HG03095 (cell line): ENCODE data around the gene OR2J2.
"Not testable (repeated sequence)": the region's sequence is repeated elsewhere in the genome, so short reads cannot be mapped to it uniquely, and the experiment has no call there.

Experiments used
- ATAC-seq: cut with Tn5 transposase; IDR thresholded peaks from one replicate; pipeline ENCODE4 v1.9.1; 2021; ENCODE audit warnings: moderate library complexity; ENCODE audit not compliant: unreplicated experiment

The OR2J2 gene

GRCh38 chr6:29170607-29171006, at the start of gene OR2J2:
TSS of gene OR2J2 (plus strand) at chr6:29170907. CDS start at chr6:29173636, 2,729 bp downstream.
- ATAC-seq = not testable (repeated sequence)

DNA sequence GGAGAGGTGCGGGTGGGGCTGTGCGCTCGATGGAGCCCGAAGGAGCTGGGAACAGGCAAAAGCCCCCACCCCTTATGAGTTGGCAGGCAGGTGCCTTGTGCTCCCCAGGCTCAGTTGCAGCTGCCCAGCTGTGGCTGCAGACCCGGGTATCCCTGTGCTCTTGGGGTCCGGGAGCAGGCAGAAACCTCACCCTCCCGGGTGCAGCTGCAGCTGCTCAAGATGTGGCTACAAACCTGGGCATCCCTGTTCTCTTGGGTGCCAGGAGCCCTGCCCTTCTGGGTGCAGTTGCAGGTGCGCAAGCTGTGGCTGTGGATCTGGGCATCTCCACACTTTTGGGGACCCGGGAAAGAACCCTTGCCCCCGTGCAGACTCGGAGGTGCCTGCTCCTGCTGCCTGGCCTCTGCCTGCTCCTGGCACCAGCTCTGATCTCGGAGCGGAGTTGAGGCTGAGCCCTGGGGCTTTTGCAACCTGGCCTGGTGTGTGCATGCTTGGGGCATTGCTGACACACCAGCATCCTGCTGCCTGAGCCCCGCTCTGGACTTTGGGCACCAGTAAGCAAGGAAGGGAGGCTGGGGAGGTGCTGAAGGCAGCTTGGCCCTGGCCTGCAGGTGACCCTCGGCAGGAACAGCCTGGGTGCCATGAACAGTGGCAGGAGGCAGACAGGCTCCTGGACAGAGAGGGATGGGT, 41.2 kb upstream of the OR2J2 start:
- ATAC-seq = no peak

DNA sequence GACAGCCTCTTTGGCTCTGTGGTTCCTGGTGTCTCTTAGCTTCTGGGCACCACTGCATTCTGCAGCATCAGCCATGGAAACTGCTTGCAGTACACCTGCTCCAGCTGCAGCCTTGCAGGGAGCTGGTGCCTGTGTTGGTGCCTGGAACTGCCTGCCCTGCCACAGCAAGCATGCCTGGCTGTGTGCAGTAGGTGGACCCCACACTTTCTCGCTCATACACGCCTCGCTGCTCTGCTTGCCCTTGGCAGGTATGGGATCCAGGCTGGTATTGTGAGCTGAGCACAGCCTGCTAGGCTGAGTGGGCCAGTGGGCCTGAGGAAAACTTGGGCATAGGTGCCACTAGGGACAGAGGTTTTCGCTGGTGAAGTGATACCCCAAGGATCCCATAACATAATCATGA, 40.1 kb upstream of the OR2J2 start:
- ATAC-seq = no peak

DNA sequence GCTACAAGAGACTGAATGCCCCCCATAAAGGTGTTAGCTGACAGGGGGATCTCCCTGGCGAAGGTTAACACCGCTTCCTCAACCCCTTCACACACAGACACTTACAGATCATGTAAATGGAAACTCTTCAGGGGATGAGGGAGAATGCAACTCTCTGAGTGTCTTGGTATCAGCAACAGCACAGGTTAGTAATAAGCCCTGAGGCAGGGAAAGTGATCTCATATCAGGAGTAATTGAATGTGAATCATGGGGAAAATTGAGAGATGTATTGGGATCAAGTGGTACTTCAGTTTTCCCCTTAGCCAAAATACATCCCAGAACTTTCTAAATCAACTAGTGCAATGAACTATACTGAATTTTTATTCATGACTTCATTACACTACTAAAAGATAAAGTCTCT, 39.0 kb upstream of the OR2J2 start:
- ATAC-seq = no peak

- ATAC-seq = no peak
Measured at GRCh38 chr6:29137724-29138123, 33.0 kb upstream of the OR2J2 start.

DNA sequence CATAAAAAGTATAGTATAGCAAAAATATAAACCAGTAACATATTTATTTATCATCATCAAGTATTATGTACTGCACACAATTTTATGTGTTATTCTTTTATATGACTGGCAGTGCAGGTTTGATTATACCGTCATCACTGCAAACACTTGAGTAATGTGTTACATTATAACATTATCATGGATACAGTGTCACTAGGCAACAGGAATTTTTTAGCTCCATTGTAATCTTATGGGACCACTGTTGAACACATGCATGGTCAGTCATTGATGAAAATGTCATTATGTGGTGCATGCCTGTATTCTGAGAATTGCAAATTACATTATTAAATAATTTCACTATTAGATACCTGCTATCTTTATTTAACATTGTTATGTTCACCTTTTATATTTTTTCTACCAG, 29.1 kb upstream of the OR2J2 start:
- no peak for ATAC-seq

DNA sequence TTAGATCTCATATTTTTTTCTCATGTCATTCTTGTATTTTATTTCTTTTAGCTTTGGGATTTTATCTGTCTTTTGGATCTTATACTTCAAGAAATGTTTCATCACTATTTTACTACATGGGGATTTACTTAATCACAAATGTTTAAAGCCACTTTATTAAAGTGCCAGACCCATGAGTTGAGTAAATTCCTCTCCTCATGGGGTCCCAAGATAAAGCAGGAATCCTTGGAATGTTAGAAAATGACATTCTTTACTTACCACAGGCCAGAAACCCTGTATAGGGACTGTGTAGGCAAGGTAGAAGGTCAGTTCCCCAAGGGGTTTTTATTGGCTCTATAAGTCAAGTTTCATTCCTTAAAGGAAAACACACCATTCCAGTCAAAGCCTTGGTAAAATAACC, 28.4 kb upstream of the OR2J2 start:
- ATAC-seq = no peak

DNA sequence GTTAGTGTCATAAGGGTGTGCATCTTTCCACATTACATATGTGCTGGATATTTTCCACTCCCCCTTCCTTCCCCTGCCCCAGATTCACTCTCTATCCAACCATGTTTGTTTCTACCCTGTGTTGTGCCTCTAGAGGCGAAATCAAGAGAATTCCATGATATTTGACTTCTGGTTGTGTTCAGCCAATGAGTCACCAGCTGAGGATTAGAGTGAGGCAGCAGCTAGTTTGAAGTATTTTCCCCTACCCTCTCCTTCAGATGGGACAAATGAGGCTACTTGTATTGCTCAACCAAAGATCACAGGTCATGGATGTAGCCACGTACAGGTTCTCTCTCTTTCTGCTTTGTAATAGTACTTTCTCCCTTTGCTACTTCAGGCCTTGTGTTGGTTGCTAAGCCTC, 24.5 kb upstream of the OR2J2 start:
- ATAC-seq = no peak

DNA sequence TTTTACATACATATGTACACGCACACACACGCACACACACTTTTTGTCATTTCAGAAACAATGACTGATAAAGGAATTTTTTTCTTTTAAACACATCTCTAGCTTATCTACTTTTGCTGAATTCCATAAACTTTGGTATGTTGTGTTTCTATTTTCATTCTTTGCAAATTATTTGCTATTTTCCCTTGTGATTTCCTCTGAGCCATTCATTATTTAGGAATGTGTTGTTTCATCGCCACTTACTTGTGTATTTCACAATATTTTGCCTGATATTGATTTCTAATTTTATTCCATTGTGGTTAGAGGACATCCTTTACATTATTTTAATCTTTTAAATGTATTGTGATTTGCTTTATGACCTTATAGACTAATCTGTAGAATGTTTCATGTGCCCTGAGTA, 23.6 kb upstream of the OR2J2 start:
- ATAC-seq = no peak

- not testable (repeated sequence) for ATAC-seq
Measured at GRCh38 chr6:29149444-29149843, 21.3 kb upstream of the OR2J2 start.

DNA sequence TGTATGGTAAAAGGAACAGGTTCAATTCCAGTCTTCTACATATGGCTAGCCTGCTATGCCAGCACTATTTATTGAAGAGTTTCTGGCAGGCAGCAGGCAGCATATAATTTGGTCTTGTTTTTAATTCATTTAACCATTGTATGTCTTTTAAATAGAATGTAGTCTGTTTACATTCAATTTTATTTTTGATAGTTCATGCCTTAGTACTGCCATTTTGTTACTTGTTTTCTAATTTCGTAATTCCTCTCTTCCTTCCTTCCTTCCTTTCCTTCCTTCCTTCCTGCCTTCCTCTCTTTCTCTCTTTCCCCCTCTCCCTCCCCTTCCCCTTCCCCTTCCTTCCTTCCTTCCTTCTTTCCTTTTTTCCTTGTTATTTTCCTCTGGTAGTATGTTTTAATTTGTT, 17.6 kb upstream of the OR2J2 start:
- no peak for ATAC-seq

GRCh38 chr6:29155182-29155581, 15.5 kb upstream of the OR2J2 start:
- ATAC-seq = not testable (repeated sequence)

GRCh38 chr6:29159922-29160321, 10.8 kb upstream of the OR2J2 start:
- not testable (repeated sequence) for ATAC-seq

DNA sequence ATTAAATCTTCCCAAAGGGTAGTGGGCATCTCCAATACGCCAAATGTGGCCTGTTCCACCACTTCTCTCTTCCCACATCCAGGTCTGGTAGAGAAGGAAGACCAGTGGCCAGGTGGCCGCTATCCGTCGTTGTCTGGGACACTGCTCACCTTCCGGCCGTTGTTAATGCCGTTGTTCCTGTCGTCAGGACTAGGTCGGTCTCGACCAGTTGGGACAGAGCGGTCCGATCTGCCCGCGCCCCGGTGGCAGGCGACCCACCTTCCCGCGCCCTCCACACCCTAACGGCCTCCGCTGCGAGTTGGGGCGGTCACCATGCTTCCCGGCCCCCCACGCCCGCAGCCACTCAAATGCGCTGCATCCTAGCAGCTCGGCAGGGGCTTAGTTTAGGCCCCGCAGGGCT, 5.1 kb upstream of the OR2J2 start:
- not testable (repeated sequence) for ATAC-seq

GRCh38 chr6:29171736-29172135, 1.0 kb downstream of the OR2J2 start:
- no peak for ATAC-seq

- no peak for ATAC-seq
Measured at GRCh38 chr6:29183594-29183993, 12.9 kb downstream of the OR2J2 start.

- ATAC-seq = not testable (repeated sequence)
Measured at GRCh38 chr6:29188659-29189058, 18.0 kb downstream of the OR2J2 start.

GRCh38 chr6:29200767-29201662, 30.3 kb downstream of the OR2J2 start:
- no peak for ATAC-seq

DNA sequence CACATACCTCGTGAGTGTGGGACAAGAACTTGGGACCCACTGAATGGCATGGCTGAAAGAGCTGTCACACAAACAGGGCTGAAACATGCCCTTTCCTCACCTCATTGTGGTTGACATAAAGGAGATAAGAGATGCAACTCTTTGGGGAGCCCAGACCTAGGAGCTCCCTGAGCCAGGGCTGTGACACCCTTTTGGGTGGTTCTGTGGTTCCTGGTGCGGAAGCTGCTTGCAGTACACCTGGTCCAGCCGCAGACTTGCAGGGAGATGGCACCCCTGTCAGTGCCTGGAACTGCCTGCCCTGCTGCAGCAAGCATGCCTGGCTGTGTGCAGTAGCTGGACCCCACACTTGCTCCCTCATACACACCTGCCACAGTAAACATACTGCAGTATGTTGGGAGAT, 31.3 kb downstream of the OR2J2 start:
- no peak for ATAC-seq

- ATAC-seq = no peak
Measured at GRCh38 chr6:29211488-29211887, 40.8 kb downstream of the OR2J2 start.

DNA sequence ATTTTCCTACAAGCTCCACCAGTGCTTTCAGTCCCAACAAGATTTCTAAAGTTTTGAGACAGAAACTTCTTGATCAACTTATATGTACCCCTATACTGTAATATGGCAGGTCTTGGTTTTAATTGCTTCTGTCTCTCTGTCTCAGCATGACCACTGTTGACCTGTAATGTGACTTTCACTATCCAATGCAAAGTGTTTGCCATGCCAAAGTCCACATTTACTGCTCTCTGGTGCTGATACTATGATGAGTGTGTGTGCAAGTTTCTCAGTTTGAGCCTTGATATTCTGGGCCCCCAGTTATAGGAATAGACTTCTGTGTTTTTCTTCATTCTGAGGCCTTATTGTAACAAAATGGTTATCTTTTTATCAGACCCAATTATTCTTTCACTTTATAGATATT, 45.8 kb downstream of the OR2J2 start:
- no peak for ATAC-seq

DNA sequence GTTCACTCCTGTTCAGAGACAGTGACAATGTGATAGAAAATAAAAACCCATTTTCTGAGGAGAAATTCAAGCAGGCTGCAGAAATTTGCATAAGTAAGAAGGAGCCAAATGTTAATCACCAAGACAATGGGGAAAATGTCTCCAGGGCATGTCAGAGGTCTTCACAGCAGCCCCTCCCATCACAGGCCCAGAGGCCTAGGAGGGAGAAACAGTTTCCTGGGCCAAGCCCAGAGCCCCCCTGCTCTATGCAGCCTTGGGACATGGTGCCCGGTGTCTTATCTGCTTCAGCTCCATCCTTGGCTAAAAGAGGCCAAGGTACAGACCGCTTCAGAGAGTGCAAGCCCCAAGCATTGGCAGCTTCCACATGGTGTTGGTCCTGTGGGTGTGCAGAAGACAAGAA, 46.5 kb downstream of the OR2J2 start:
- not testable (repeated sequence) for ATAC-seq
